GM21360 (cell line): ENCODE results near the gene SLIT3.

Experiments used
- ATAC-seq: cut with Tn5 transposase; IDR thresholded peaks from one replicate; pipeline ENCODE4 v1.9.1; 2021; ENCODE audit warnings: mild to moderate bottlenecking, moderate library complexity; ENCODE audit not compliant: unreplicated experiment

SLIT3 gene

GRCh38 chr5:169009123-169009522 is 291.8 kb downstream of the SLIT3 start:
- ATAC-seq = no peak

GRCh38 chr5:169006842-169007790 is 293.8 kb downstream of the SLIT3 start:
- no peak for ATAC-seq

GRCh38 chr5:169004551-169004950 is 296.4 kb downstream of the SLIT3 start:
- no peak for ATAC-seq

- ATAC-seq = no peak
Observed at GRCh38 chr5:169003721-169004541, 297.0 kb downstream of the SLIT3 start.

GRCh38 chr5:169002953-169003555 is 297.9 kb downstream of the SLIT3 start:
- ATAC-seq = no peak

- ATAC-seq = no peak
Observed at GRCh38 chr5:169001394-169001793, 299.5 kb downstream of the SLIT3 start.

- ATAC-seq = no peak
Observed at GRCh38 chr5:168995024-168995423, 305.9 kb downstream of the SLIT3 start.

GRCh38 chr5:168992687-168993086 is 308.3 kb downstream of the SLIT3 start:
- ATAC-seq = no peak

- no peak for ATAC-seq
Observed at GRCh38 chr5:168992016-168992415, 308.9 kb downstream of the SLIT3 start.

GRCh38 chr5:168991311-168991710 is 309.6 kb downstream of the SLIT3 start:
- no peak for ATAC-seq

GRCh38 chr5:168990679-168991078 is 310.3 kb downstream of the SLIT3 start:
- no peak for ATAC-seq

GRCh38 chr5:168989731-168990505 is 311.0 kb downstream of the SLIT3 start:
- no peak for ATAC-seq

- no peak for ATAC-seq
Observed at GRCh38 chr5:168988699-168989098, 312.2 kb downstream of the SLIT3 start.

GRCh38 chr5:168987543-168988300 is 313.2 kb downstream of the SLIT3 start:
- ATAC-seq = no peak

- no peak for ATAC-seq
Observed at GRCh38 chr5:168985454-168985853, 315.5 kb downstream of the SLIT3 start.

- ATAC-seq = no peak
Observed at GRCh38 chr5:168984135-168984675, 316.7 kb downstream of the SLIT3 start.

GRCh38 chr5:168979135-168979534 is 321.8 kb downstream of the SLIT3 start:
- ATAC-seq = no peak

- no peak for ATAC-seq
Observed at GRCh38 chr5:168978500-168978899, 322.4 kb downstream of the SLIT3 start.

- no peak for ATAC-seq
Observed at GRCh38 chr5:168978015-168978414, 322.9 kb downstream of the SLIT3 start.
